Fibroblast of gingiva (primary cell): ENCODE data around the gene NATD1.
A peak's percentile ranks its signal among the peaks of the same experiment; 100 is the strongest.

Source experiments
- DNase-seq: peaks from one replicate; pipeline ENCODE4 v3.0.0-alpha.2; 2011; ENCODE audit warnings: low read depth

Gene NATD1

DNA sequence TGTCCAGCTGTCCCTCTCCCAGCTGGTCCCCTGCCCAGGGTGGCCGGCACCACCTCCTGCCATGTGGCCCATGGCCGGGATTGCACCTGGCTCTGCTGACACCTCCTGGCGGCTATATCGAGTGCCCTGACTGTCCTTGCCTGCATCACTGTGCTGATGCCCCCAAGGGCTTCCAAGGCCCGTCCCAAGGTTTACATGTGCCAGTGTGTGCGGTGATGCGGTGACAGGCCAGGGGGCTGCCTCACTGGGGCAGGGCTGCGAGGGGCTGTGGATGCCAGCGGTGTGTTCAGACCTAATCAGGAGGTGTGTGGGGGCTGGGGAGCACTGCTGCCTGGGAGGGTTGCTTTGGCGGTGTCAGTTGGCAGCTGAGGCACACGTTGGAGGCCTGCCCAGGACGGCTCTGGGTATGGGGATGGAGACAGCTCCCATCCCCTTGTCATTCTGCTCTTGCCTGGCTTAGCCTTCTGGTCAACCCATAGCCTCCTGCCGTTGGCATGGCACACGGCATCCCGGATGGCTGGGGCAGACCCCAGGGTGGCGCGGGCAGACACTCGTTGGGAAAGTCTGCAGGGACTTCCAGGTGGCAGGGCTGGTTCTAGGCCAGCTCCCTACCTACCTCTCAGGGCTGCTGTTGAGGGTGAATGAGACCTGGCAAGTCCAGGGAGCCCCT, 36.8 kb upstream of the NATD1 start:
- DNase-seq, result no peak

DNA sequence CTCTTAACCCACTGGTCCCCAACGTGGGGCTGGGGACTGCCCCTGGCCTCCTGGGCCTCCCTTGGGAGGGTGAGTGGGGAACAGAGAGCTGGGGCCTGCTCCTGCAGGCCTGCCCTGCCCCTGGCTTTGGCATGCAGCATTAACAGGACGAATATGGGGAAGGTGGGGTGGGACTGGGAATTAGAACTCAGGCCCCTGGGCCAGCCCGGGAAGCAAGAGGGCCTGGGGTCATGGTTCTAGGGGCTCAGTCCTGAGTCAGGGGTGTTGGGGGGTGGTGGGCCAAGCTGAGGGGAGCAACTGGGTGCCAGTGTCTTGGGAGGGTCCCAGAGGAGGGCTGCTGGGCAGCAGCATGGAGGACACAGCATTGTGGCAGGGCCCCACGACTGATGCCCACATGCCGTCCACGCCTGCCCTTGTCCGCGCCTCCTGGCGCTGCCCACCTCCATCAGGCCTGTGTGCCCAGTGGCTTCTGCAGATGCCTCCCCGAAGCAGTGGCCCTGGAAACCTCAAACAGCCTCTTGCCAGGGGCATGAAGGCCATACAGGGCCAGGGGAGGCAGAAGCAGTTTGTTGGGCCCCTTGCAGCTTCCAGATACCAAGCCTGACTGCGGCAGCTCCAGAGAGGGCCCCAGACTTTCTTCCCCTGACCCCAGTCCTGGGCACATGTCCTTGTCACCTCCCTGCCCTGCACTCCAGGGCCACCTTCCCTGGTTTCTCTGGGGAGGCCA, 36.1 kb upstream of the NATD1 start:
- DNase-seq, result no peak

DNA sequence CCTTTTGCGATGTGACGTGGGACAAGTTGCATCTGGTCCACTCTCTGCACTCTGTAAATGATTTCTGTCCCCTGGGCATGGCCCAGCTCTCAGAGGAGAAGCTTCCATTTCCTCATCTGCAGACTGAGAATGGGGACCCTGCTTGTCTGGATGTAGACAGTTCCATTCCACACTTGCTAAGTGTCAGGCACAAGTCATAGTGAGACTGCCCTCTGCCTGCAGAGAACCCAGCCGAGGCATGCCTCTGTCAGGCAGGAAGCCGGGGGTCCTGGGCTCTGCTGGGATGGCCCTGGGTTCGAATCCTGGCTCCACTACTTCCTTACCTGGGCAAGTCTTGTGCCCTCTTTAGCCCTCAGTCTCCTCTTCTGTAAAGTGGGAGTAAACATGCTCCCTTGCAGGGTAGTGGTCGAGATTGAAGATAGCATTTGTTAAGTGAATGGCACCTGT, 35.4 kb upstream of the NATD1 start:
- DNase-seq, result no peak

DNA sequence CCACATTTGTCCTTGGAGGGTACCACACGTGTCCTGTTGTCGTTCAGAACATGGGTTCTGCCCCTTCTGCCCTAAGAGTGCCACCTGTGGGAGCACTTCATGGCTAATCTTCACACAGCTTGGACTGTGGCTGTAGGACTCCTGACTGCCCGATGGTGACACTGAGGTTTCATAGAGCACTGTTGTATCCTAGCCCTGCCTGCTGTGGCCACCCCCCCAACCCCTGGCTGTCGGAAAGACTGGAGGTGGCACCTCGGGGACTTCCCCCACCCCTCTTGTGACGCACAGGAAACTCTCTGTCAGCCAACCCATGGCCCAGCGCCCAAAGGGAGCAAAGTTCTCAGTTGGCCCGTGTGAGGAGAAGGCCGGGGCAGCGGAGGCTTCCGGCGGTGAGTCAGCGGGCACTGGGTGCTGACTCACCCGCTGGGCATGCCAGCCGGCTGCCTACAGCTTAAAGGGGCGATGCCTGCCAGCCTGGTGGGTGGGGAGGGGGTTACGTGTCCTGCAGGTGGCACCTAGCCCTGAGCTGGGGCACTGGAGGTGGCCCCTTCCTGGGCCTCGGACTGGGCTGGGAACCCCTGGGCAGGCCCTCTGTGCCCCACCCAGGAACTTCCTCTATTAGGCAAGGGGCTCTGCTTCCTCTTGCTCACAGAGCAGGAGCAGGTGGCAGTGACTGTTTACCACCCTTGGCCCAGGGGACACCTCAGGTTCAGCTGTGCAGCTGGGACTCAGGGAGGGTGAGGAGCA, 34.7 kb upstream of the NATD1 start:
- DNase-seq, result peak; percentile 98

DNA sequence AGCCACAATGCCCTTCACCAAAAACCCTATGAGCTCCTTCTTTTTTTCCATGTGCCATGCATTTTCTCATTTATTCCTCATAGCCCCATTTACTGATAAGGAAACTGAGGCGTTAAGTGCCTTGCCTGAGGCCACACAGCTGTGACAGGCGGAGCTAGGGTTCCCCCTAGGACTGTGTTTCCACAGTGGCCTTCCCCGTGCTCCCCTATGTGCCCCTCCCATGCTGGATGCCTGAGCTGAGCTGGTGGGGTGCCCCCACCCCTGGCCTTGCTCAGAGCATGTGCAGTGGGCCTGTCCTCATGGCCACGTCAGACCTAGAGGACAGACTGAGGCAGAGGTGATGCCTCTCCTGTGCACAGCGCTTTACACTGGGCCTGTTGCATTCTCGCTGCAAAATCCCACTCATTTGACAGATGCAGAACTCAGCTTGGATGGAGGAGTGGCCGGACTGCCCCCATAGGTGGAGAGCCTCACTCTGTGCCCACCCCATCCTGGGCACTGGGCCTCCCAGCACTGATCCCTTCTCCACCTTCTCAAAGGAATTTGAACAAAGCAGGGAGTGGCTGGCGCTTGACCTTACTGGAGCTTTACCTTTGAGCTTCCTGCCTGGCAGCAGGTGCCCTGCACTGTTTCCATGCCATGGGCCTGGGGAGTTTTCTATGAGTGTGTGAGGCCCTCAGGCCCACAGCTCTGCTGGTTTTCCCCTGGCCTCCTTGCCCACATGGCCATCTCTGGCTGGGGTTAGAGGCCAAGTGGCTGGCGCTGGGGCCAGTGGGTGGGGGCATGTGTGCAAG, 33.9 kb upstream of the NATD1 start:
- no peak for DNase-seq

DNA sequence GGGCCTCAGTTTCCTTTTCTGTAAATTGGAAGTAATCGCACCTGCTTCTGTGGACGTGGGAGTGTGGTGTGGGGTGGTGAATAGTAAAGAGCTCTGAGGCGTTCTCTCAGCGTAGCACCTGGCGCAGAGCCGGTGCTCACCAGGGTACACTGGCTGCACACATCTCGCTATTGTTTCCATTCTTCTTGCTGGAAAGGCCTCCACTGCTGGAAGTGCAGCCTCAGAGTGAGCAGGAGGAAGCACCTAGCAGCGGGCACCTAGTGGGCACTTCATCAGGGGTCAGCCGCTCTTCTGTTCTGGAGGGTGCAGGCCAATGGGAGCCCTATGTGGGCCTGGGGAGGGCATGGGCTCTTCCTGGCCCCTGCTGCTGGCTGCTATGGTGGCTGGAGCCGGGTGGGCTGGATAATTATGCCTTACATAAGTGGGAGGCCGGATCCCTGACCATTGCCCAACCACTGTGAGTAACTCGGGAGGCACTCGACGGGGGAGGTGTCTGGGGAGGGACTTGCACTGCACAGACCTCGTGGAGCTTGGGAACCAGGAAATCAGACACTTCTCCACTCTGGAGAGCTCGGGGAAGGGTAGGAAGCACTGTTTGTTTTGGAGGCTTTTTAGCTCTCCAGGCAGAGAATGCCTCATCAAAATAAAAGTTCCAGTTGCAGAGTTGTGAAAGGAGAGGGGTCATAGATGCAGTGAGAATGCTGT, 33.0 kb upstream of the NATD1 start:
- peak; percentile 98 for DNase-seq

DNA sequence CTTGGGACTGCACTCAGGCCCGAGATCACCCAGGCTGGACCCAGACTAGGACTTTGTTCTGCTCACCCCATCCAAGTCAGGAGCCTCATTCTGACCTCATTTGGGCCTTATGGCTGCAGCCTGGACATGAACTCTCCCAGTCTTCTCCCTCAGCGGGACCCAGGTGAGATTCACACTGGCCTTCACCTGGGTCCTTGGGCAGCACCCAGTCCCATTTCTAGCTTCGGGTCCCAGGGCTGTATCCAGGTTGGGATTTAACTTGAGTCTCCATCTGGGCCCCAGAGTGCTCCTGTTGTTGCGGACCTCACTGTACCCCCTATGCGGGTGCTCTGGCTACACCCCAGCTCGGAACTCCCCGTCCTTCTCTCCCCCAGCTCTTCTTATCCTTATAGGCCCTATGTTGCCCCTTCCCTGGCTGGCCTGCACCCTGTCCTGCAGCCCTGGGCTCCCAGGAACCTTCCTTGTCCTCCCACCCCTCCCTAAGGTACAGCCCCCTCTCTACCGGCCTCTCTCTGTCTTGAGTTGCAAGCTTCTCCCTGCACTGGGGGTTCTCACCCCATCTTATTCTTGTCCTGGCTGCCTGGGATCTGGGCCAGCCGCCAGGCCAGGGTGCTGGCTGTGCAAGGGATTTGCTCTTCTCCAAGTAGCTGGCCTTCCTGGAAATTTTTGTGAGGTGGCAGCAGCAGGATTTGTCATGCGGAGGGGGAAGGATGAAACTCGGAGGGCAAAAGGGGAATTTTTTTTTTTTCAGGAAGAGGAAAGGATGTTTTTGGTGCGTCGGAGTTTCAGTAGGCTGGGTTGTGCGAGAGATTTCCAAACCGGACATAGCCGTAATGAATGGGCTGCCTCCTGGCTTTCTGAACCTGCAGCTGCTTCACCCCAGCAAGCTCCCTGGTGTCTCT, 32.2 kb upstream of the NATD1 start:
- peak; percentile 47 for DNase-seq

DNA sequence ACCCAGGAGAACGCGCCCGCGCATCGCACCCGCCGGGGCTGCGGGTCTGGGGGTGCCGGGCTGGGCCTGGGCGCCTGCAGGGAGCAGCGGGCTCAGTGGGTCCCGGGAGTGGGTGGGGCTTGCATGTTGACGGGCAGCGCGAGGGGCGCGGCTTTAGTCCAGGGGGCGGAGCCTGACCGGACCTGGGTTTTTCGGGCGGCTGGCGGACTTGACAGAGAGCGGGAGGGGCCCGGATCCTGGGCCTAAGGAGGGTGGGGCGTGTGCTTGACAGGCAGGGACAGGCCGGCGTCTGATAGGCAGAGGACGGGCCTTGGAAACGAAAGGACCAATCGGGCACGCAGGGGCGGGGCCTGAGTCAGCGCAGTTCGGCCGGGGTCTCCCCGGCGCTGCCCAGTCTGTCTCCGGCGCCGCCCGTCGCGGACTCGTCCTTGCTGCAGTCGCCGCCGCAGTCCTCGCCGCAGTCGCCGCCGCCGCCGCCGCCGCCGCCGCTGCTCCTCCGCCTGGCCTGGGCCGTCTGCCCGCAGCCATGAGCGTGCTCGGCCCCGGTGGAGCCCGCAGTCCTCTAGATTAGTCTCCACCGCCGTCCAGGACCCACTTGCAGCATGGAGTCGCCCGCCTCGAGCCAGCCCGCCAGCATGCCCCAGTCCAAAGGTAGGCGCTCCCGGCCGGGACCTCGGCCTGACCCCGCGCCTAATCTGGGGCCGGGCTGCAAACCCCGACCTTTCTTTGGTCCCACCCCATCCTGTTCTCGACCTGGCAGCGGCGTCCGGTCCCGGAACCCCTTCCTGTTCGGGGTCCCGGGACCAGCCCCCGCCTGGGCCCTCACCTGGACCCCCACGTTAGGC, 31.3 kb upstream of the NATD1 start, which contains the start of gene MAP2K3:
TSS of gene MAP2K3 (plus strand) at position 393 of the 845 bp plus-strand sequence. CDS start at position 603, 210 bp downstream.
- peak; percentile 99 for DNase-seq

DNA sequence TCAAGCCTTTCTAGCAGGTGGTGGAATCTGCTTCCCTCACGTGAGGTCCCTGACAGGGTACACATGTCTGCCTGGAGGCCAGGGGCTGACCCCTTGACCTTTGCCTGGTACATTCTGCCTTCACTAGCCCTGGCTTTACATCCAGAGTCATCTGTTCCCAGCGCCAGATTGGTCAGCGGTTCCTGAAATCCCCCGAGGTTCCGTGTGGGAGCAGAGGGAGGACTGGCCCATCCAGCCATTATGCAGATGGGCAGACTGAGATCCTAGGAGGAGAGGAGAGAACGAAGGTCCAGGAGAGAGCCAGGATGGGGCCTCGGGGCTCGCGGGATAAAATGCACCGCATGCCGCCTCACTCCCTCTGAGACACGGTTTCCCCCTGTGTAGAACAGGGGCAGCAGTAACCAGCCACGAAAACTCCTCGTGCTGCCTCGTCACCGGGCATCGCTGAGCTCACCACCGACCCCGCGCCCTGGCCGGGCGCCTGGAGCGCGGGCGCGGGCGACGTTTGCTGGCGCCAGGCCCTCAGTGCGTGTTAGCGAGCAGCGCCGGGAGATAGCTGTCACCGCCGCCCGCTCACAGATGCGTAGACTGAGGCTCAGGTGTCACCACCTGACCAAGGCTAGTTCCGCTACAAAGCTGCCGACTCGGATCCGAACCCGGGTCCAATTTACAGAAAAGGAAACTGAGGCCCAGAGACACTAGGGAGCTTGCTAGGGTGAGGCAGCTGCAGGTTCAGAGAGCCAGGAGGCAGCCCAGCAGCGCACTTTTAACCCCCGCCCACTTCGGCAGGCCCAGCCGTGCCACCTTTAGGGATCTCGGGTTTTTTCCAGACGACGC, 30.5 kb upstream of the NATD1 start:
- no peak for DNase-seq

DNA sequence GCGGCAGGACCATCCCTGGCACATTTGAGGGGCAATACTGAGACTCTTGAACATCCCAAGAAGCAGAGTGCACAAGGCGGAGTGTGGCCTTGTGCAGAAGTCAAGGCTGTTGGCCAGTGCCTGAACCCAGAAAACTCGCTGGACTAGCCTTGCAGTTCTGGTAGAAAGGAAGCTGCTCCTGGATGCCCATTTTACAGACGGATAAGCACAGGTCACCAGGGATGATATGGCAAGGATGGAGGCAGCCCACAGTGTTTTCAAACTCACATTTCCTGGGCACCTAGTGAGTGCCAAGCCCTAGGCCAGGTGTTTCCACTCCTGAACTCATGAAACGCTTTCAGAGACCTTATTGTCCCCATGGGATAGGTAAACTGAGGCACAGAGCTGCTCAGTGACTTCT, 29.6 kb upstream of the NATD1 start:
- DNase-seq, result no peak

DNA sequence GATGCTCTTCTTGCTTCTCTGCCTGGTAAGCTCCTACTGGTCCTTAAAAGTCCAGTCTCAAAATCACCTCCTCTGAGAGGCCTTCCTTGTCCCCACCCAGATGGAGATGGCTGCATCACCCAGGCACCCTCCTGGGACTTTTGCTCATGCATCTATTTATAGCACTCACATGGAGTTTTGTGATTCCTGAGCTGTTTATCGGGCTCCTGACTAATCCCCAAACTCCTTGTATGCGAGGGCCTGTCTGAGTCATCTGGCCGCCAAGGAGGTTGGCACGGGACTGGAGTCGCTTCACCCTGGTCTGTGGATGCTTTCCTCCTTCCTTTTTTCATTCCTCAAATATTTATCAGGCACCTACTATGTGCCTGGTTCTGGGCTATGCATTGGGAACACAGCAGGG, 29.0 kb upstream of the NATD1 start:
- peak; percentile 93 for DNase-seq

DNA sequence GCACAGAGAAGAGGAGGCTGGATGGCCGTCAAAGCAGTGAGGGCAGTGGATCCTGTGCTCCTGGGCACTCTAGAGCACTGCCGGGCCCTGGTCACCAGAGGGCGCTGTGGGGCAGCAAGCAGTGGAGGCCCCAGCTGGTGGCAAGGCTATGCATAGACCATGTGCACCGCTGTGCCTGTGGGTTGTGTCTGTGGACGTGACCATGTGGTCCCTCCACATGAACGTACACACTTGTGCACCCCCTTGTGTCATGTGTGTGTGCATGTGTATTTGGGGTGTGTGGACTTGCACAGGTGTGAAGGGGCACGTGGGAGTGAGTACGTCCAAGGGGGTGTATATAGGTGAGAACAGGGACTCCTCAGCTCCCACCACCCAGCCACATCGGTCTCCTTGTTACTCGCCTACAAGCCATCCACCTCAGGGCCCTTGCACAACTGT, 26.9 kb upstream of the NATD1 start:
- peak; percentile 65 for DNase-seq

DNA sequence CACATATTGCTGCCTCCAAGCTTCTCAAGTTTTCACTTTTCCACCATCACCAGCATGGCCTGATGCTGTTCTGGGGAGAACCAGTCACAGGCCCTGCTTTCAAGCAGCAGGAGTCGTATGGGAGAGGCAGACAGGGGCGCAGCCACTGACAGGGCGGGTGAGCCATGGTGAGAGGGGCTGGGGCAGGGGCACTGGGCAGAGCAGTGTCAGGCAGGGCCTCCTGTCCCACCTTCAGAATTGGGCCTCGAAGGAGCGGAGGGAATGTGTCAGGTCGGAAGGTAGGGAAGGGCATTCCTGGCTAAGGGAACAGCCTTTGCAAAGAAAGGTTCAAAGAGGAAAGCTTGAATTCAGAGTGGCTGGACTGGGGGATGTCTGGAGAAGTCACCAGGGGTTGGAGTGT, 26.4 kb upstream of the NATD1 start:
- DNase-seq, result no peak

DNA sequence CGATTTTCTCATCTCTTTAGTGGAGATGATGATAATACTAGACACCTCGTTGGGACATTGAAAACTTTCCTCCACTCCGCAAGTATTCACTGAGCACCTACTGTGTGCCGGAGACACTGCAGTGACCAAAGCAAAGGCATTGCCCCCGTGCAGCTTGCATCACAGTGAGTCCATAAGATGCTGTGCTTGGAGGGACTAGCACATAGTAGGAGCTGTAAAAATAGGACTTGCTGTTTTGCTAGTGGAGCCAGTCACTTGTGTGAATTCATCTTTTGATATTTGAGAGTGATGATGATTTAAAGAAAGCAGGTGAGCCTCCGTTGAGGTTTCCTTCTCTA, 26.0 kb upstream of the NATD1 start:
- no peak for DNase-seq

DNA sequence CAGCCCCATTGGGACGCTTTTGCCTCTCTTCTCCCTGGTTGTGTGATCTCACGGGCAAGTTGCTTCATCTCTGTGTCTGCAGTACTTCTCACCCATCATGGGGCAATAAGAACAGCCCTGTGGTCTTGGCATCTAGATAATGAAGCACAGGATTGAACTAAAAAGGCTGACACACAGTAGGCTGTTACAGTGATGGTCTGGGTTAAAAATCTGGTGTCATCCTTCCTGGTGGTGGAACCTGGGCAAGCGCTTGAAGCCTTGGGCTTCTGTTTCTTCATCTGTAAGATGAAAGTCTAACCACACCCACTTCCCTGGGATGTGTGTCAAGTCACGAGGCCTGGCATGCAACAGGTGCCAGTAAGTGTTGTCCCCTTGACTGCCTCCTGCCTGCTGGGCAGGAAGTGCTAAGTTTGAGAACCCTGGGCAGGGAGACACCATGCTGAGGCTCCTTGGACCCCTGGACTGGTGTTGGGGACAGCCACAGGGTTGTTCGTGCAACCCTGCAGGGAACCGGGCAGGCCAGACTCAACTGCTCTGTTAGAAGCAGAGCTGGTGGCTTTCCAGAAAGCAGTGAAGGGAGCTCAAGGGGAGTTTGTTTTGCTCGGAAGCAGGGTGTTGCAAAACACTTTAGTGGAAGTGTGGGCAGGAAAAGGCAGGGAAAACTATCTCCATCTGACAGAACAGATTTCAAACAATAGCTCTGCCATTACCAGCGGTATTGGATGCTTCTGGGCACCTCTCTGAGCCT, 25.4 kb upstream of the NATD1 start:
- DNase-seq, result no peak

DNA sequence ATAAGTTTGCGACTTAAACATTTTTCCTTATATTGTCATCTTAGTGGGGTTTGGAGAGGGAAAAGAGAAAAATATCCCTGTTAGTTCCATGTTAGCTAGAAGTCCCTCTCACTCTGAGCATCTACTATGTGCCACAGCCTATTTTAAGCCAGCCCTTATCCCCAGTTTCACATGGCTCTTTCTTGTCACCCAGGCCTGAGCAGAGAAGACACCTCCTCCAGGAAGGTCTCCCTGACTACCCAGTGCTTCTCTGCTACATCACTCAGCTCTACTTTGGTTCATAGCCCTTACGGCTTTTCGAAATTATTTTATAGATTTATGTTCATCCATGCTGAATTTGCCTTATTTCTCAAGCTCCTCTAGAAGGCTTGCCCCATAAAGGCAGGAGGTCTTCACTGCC, 24.1 kb upstream of the NATD1 start:
- DNase-seq, result no peak

DNA sequence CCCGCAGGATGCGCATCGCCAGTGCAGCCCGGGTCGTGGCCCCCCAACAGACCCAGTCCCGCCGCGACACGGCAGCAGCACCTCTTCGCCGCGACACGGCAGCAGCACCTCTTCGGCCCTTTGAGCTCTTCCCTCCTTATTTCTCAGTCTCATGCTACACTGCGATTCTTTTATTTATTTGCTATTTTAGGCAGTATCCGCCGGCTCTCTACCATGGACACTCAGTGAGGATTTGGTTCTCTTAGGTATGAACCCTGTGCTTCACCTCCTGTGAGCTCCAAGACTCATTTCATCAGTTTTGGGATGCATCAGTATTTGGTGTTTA, 23.0 kb upstream of the NATD1 start:
- no peak for DNase-seq
